DOHH2 (cell line): ENCODE measurements around the gene TMEM123.

Source experiments
- CTCF ChIP-seq: fragments of 200-600 bp; sonication (generic); IDR thresholded peaks from one replicate; pipeline ENCODE4 v1.5.1; 2014; ENCODE audit warnings: antibody characterized with exemption, mild to moderate bottlenecking, low read depth, low read length; ENCODE audit not compliant: poor library complexity, severe bottlenecking
- EZH2phosphoT487 ChIP-seq: fragments of 200-600 bp; sonication (generic); IDR thresholded peaks from 2 replicates; pipeline ENCODE4 v1.6.1; 2017; ENCODE audit warnings: borderline replicate concordance, mild to moderate bottlenecking, antibody characterized with exemption, low read length, moderate library complexity, mixed read lengths

- TF ChIP-seq CTCF (no peak), EZH2phosphoT487 (no peak)
Measured at GRCh38 chr11:102414559-102414958, 38.0 kb downstream of the TMEM123 start.
